Fibroblast of peridontal ligament (primary cell): ENCODE data around the gene MYH10.

Experiments
- DNase-seq: peaks from one replicate; pipeline ENCODE4 v3.0.0-alpha.2; 2010; ENCODE audit errors: extremely low read depth

The MYH10 gene

DNA sequence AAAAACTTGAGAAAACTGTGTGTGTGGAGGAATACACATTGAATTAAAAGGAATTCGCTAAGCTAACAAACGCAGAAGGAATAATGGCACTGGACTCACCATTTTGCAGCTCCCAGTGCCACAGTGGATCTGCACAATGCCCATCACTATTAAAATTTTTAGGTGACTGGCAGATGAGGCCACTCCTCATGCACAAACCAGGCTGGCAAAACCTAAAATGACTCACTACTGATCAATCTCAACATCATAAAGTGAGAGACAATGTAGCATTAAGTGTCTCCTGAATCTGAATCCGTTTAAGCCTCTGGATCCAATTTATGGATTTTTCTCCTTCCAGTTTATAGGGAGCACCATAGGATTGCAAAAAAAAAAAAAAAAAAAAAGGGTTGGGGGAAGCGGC lies 20.6 kb downstream of the MYH10 start:
- no peak for DNase-seq

DNA sequence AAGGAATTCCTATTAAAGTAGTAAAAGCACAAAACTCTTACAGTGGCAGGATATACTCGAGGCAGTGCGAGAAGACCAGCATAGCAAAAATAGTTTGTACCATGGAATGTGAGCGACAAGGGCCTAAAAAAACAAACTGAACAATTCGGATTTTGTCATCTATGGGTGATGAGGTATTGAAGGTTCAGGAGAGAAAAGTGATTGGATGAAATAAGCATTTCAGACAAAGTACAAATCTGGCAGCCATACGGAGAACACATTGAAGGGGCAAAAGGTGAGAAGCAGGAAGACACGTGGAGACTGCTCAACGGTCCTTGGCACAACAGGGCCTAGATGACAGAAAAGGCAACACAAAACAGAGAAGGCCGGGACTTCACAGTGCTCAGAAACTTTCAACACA lies 22.5 kb downstream of the MYH10 start:
- DNase-seq: no peak

DNA sequence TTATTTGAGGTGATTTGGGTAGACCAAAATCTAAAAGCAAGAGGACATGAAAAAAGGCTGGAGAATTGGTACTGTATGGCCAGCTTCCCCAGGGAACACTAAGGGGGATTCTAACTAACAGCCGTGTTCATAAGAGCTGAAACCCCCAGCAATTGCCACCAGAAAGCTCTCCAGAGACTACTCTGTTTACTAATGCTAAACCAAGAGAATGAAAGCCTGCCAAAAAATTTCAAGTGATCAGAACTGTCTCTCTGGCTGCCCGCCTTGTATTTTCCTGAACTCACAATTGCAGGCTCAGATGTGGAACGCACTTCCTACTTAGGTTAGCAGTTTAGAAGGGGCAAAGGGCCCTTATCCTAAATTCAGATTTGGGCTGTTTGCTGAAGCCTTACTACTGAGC lies 24.1 kb downstream of the MYH10 start:
- peak; percentile 54 for DNase-seq

DNA sequence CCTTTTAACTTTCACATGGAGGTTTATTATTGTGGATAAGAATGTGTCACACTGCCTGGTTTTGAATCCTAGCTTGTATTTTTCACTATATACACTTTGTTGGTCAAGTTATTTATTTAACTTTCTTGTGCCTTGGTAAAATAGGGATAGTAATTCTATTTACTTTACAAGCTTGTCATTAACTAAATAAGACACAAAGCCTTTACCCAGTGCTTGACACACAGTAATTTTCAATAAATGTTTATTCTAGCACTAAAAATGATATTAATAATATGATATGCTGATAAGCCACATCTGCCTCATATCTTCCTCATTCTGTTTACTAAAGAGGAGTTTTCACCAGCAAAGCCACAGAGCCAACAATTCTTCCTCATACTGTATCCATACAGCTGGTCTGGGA lies 27.8 kb downstream of the MYH10 start:
- no peak for DNase-seq

DNA sequence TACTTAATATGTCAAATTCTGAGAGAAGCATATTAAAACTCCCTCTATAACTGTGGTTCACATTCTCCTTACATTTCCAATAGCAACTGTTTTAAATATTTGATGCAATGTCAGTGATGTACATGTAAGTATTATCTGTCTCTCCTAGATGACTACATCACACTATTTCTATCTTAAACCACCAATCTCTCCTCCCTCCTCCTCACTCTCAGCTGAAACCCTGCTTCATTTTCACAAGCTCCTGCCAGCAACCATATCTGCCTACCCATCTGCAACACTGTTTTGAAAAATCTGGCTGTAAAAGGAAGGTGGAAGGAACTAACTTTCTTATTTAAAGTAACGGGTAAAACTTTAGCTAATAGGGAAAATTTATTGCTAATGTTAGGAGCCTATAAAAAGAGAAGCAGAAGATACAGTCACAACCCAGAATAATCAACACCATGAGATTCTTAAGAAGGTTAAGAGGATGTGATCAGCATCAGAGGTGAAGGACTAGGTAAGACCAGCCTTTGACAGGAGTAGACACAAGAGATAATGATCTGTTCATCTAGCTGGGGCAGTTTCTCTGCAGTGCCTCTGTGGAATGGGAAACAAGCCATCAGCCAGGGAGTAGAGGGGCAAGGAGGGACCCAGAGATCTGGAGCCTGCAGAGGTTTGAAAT lies 31.0 kb downstream of the MYH10 start:
- DNase-seq: no peak

DNA sequence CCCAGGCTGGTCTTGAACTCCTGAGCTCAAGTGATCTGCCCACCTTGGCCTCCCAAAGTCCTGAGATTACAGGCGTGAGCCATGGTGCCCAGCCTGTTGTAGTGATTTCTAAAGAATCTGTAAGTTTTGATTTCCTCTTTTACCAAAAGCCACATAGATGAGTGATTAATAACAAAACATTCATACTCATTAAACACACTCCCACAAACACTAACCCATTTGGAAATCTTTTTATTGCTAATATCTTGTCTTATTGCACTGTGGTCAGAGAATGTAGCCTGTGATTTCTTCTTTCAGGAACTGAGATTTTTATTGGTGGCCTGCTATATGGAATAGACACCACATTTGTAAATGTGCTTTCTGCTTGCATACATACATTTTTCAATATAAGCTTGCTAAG lies 31.6 kb downstream of the MYH10 start:
- DNase-seq: no peak

DNA sequence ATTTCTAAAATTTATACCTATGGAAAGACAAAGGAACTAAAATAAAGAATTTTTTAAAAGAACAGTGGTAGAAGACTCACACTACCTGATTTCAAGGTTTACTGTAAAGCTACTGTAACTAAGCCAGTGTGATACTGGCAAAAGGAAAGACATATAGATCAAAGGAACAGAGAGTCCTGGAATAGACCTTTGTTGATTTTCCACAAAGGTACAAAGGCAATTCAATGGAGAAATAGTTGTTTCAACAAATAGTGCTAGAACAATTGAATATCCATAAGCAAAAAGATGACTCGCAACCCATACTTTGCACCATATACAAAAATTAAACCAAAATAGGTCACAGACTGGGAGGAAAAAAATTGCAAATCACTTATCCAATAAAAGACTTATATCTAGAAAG lies 36.7 kb downstream of the MYH10 start:
- DNase-seq: no peak

DNA sequence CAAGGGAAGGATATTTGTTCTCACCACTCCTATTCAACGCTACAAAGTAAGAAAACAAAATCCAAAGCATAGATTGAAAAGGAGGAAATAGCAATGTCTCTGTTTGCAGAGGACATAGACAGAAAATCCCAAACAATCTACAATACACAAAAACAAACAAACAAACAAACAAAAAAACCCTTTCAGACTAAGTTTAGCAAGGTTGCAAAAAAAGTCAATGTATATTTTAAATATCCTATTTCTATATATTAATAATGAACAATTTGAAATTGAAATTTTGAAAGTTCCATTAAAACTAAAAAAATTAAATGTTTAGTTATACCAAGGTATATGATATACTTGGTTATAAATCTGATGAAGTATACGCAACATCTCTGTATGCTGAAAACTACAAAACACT lies 37.2 kb downstream of the MYH10 start:
- no peak for DNase-seq

DNA sequence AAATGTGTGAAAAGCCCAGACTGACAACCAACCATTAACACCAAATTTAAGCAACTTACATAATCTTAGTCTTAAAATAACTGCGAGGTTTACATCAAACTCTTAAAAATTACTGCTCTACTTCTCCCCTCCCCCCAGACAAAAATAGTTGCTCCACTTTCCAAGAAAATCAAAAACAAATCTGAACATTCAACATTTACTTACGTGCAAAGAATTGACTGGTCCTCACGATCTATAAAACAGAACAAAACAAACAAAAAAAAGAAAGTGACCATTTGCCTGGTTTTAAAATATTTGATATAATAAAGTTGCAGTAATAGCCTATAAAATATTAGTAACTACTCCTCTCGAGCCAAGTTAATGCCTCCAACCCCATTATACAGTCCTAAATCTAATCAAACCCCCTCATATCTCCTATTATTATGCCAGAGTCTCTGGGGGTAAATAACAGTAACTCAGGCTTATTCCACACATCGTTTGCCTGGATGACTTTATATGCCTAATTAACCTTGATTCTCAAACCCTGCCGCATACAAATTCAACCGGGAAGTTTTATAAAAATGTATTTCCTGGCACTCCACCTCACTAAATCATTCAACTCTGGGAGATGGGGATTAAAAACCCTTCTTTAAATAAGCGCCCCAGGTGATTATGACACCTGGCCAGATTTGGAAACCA lies 41.5 kb downstream of the MYH10 start:
- no peak for DNase-seq

DNA sequence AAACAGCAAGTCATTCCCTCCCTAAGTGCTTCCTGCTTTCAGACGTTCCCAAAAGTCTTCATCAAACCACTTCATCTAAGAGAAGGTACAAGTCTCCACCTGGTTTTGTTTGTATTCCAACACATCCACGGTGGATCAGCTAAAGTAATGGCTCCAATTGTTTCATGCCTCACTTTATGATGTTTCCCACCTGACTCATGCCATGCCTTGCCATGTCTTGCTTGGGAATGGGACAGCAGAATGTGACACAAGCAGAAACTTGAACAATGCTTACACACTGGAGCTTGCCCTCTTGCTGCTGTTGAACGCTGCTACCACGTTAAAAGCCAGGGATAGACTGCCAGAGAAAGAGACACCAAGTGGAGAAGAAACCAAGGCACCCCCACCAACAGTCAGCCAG lies 43.8 kb downstream of the MYH10 start:
- no peak for DNase-seq

DNA sequence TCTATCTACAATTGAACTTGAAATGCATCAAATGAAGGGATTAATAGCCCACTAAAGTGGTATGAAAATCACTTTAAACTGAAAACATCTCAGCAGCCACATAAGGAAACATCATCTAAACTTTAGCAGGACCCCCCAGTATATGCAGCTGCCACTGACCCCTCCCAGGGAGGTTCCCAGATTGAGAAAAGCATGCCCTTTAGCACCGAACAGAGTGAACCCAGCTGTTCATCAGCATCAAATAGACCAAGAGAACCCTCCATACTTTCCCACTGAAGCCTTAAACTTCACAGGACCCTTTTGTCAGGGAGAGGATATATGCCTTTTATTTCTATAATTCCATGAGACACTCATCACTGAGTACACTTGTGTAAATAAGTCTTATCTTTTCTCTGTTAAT lies 44.6 kb downstream of the MYH10 start:
- DNase-seq: no peak

DNA sequence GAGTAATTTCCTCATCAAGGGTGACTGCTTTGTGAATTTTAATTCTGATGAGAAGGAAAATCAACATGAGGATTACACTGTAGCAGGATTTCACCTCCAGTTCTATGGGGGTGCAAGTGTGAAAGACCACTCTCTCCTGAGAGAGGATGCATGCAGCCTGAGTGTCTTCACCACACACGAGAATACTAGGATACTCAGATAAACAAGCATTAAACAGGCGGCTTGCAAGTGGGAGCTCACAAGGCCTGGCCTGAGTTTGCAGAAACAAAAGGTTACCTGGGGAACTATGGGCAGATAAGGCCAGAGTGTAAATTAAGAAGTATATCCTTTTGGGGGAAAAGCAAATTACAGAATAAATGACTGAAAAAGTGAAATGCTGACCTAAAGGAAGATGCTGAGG lies 46.6 kb downstream of the MYH10 start:
- no peak for DNase-seq

DNA sequence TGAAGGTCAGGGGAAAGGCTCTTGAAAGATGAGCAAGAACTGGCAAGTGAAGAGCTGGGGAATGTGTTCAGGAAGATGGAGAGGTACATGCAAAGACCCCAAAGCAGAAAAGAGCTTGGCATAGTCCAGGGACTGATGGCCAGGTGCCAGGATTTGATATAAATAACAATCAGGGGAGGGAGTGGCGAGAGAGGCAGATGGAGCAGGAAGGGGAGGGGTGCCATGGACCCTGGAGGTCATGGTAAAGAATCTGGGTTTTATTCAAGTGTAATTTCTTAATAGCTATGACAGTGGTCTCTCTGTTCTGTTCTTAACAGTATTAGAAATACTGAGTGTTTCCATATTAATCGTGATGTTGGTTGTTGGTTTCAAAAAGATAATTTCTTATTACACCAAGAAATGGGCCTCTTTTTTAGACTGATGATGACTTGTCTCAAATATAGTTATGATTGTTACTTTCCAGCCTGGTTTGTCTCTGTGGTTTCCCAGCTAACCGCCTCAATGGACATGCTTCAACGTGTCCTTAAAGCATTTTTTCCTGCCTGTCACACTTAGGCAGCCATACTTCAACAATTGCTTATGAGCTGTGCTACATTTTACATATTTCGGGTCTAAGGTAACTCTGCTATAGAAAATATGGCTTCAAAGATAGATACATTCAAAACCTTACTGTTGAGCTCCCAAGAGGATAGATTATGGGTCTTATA lies 49.4 kb downstream of the MYH10 start:
- DNase-seq: no peak

DNA sequence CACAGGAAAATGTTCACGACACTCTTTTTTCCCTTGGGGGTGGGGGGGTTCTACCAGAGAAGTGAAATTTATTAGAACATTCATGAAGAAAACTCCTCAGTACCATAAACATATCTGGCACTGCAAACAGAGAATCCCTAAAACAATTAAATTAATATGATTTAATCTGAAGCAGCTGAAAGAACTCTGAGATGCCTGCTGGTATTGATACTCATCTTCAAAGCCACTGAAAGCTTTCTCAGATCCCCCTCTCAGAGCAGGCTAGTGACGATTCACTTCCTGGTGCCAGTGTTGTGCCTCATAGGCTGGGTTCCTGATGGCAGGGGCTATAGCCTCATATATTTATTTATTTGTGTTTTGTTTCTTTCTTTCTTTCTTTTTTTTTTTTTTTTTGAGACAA lies 52.7 kb downstream of the MYH10 start:
- no peak for DNase-seq

DNA sequence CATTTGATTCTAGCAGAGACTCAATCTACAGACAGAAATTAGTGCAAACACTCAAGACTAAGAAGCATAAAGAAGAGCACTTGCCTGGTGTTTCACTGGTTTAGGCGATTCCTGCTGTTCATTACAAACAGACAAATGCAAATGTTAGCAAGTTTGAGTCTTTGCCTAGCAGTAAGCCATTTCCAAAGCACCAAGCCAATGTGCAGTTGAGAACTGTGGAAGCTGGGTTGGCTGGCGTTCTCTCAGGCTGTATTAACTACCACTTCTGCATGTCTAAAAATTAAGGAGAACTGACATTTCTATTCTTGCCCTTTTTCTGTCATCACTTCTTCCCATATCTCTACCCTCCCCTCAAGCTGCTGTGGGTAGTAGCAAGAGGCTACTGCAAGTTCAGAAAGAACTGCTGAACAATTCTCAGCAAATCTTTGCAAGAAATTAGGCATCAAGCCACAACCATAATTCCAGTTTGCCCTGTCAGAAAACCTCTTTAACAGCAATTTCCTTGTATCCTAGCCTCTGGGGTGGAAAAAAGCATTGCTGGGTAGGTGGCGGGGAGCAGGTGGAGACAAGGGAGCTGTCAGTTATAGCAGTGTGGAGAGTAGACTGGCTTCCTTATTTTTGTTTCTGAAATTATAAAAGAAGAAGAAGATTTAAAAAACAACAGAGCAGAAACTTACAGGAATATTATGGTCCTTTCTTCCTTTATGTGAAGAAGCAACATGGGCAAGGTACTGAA lies 53.8 kb downstream of the MYH10 start:
- DNase-seq: no peak

DNA sequence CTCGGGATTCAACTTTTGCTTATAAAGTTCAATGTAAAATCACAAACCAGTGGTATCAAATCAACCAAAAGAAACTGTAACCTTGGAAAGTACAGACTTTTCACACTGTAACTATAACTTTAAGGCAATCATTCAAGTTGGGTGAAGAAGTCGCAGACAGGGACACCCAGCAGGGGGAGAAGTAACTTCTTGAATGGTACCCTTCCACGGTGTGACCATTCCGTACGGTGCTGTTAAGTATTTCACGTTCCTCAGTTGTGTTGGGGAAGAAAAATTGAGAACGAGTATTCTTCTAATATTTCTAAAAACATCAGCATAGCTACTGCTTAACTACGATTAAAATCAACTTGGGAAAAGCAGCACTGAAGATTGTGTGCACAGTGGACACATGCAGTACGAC lies 55.8 kb downstream of the MYH10 start:
- DNase-seq: no peak

DNA sequence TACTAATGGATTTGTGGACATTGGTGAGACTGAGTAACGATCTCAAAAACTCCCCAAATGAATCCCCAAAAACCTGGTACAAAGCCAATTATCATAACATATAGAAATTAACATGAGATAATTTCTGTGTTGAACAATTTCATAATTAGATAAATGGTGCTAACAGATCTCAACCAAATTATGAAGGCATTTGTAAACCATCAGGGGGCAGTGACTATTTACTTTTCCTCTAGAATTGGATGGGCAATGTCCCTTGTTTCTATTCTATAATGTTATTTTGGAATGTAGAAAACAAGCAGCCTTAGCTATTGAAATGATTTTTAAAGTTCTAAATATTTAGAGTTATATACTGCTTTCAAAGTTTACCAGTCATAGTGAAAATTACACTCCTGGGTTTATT lies 57.8 kb downstream of the MYH10 start:
- peak; percentile 20 for DNase-seq

DNA sequence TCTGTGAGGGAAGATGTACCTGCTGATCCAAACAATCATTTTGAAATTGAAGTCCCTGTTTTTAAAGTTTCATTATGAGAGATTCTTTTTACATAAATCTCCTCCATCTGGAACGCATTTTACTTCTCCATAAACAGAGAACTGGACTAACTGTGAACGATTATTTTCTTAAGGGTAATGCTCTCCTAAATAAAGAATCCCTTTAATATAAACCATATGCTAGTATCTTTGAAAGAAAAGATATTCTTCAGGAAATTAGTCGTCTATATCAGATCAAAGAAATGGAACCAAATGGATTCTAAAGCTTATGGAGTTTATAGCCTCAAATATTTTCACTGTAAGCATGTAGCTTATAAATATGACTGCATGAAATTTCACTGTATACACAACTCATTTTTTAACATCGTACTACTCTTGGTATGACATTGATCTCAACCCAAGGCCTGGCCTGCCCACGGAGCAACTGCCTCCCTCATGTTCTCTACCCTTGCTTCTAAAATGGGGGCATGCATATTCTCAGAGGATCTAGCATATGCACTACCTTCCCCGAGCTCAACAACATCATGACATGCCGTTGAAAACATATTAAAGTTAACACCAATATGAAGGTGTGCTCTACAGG lies 66.4 kb downstream of the MYH10 start:
- DNase-seq: peak; percentile 90

DNA sequence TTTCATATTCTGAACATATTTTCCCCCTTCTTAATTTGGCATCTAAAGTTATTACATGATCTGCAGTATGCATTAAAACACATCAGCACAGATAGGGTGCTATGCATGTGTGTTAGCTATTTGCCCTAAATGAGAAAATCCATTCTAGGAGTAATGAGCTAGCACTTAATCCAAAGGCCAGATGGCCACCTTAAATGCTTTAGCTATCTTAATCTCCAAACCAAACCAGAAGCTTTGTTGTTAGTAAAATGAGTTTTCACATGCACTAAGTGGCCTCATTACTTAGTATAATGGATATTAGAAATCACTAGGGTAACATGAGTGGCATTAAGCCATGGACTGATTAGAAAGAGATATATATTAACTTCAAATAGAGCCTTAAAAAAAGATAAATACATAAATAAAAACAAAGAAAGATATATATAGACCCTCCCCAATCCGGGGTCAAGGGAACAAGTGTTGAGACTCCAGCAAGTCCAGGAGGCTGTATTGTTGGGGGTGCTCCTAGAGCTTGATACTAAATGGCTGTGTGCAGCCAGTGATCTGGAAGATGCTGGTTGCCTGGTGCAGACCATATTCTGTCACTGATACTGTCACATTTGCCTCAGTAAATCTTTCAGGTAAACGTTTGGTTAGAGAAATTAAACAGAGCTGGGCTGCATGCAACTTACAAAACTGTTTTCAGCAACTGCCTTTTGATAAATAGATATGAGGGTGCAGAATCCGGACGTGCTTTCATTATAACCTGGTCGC lies 67.3 kb downstream of the MYH10 start:
- DNase-seq: no peak

DNA sequence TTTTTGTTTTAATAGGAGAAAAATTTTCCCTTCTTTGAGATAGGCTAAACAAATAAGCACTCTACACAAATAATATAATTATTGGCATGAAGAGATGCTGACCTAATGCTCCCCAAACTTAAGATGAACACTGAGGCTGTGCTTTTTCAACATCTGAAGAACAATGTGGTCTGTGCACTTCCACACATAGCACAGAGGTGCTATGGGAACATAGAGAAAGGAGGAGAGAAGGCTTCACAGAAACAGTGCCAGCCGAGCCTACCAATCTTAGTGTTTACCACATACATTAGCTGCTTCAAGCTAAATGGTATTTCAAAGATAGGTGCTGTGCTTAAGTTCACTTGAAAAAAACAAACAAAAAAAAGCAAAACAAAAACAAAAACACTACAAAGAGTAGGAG lies 72.4 kb downstream of the MYH10 start:
- DNase-seq: no peak

DNA sequence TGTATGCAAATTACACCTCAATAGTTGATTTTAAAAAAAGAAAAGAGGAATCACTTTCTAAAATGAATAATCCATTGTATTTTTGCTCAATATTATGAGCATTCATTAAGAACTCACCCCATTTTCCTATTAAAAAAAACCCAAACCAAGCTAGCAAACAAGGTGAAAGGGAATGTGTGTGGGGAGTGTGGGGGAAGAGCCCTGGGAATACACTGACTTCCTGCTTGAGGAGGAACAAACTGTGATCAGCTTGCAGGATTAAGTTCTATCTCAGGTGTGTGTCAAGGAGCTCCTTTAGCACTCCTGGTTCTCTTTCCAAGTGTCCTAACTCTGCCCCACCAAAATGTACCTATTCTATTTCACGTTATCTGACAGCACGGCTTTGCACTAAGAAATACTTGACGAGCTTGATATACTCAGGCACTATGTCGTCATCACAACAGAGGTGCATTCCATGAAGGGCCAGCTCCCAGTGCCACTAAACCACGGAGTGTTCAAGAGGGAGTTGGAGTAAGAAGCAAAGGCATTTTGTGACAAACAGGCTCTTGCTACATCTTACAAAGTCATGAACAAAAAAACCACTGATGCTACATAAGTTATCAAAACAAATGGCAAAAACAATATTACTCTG lies 73.2 kb downstream of the MYH10 start:
- DNase-seq: no peak
